Lower lobe of right lung (tissue), 2 donors: Measurements from ENCODE around the gene ZNF804A. TPM values are rescaled to one million over a fixed set of nuclear protein-coding genes. Genes with fewer than 3 reads are reported as not detected.

Experiments used
- ATAC-seq, 2 donors: fragments of 200-7000 bp; cut with Tn5 transposase; one replicate each; pipeline ENCODE4 v1.9.1; 2020 to 2022; ENCODE audit warnings: mild to moderate bottlenecking in 2 of 2, moderate library complexity in 2 of 2
- DNase-seq: peaks from one replicate; pipeline ENCODE4 v3.0.0-alpha.2; 2020
- H3K27ac ChIP-seq: fragments of 200-600 bp; one replicate; pipeline ENCODE4 v1.8.0; 2022
- H3K27me3 ChIP-seq: fragments of 200-600 bp; one replicate; pipeline ENCODE4 v1.8.0; 2022; ENCODE audit warnings: low read depth
- H3K36me3 ChIP-seq: fragments of 200-600 bp; one replicate; pipeline ENCODE4 v1.8.0; 2022; ENCODE audit warnings: mild to moderate bottlenecking
- H3K4me1 ChIP-seq: fragments of 200-600 bp; one replicate; pipeline ENCODE4 v1.8.0; 2022
- H3K4me3 ChIP-seq: fragments of 200-600 bp; one replicate; pipeline ENCODE4 v1.8.0; 2022; ENCODE audit warnings: mild to moderate bottlenecking
- H3K9me3 ChIP-seq: fragments of 200-600 bp; one replicate; pipeline ENCODE4 v1.8.0; 2022
- intact Hi-C: fragments of 100-400 bp; cut with DNase I; formaldehyde crosslinking; loops from one replicate; pipeline ENCODE4 v1.11.0; 2022
- long read RNA-seq: library from polyadenylated mRNA; unstranded; transcript quantifications from one replicate; pipeline ENCODE4 v2.0.0, GENCODE V29; 2021
- total RNA-seq: library from RNA; stranded (reverse); fragmentation: NEBNext Ultra II Directional; extraction: Animal tissue kit (Norgen Biotek cat#: 25700); gene quantifications from one replicate; pipeline ENCODE4 v1.2.1, GENCODE V29; 2021
- TF ChIP-seq, protein P1 (sequence below): fragments of 200-600 bp; IDR thresholded peaks from one replicate; pipeline ENCODE4 v1.8.0; 2022; ENCODE audit warnings: antibody characterized with exemption, mild to moderate bottlenecking
- donor health status: DM: no; HTN: yes; CAD: no; lungs with severe emphysema.

ZNF804A gene
- total RNA-seq = 1.3 TPM
- long read RNA-seq, partial matches to known transcripts = 0 of 1 reads
- long read RNA-seq, other reads (novel, unspliced or antisense) = 1 of 1 reads

GRCh38 chr2:184598316-184599053 is at the start of gene ZNF804A:
ZNF804A (plus strand) TSS chr2:184598529; CDS start chr2:184598960, 431 bp downstream.
- Histone ChIP-seq H3K4me3 (peak within 1 kb of the TSS; percentile 63), H3K9me3 (no peaks in the 10 kb centered on the region), H3K36me3 (no peaks in the 10 kb centered on the region), H3K4me1 (peaks cover 8% of the 10 kb centered on the region), H3K27ac (peak within 1 kb of the TSS; percentile 84), H3K27me3 (peaks cover 34% of the 10 kb centered on the region)
- TF ChIP-seq, protein P1, sequence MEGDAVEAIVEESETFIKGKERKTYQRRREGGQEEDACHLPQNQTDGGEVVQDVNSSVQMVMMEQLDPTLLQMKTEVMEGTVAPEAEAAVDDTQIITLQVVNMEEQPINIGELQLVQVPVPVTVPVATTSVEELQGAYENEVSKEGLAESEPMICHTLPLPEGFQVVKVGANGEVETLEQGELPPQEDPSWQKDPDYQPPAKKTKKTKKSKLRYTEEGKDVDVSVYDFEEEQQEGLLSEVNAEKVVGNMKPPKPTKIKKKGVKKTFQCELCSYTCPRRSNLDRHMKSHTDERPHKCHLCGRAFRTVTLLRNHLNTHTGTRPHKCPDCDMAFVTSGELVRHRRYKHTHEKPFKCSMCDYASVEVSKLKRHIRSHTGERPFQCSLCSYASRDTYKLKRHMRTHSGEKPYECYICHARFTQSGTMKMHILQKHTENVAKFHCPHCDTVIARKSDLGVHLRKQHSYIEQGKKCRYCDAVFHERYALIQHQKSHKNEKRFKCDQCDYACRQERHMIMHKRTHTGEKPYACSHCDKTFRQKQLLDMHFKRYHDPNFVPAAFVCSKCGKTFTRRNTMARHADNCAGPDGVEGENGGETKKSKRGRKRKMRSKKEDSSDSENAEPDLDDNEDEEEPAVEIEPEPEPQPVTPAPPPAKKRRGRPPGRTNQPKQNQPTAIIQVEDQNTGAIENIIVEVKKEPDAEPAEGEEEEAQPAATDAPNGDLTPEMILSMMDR = no peak
- peak; percentile 77 for DNase-seq
- intact Hi-C loops = no loop called here
- ATAC-seq = peak; percentile 75 to 80

- TF ChIP-seq, protein P1 = no peak
- Histone ChIP-seq H3K27me3 (no peaks in the 10 kb centered on the region), H3K36me3 (no peaks in the 10 kb centered on the region), H3K4me1 (no peaks in the 10 kb centered on the region), H3K27ac (no peak overlapping the region), H3K9me3 (no peaks in the 10 kb centered on the region), H3K4me3 (no peak overlapping the region)
- DNase-seq (no peak), ATAC-seq (no peak)
- intact Hi-C loops = no loop called here
Measured at GRCh38 chr2:184549153-184549552, 49.2 kb upstream of the ZNF804A start.

DNA sequence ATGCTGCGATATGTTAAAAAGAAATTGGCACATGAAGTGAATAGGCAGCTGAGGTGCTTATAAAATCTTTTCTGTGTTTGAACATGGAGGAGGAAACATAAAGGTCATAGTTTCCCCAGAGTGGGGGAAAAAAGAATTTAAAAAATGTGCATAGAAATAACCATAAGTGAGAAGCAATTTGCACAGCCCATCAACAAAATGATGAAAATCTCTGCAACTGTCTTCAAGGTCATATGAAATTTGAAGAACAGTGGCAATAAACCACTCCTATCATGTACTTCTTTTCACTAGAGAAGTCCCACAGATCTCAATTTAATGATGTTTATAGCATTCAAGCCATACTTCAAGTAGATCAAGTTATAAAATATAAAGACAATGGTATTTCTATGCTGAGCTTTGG is 46.7 kb upstream of the ZNF804A start:
- intact Hi-C loops = no loop called here
- TF ChIP-seq, protein P1 = no peak
- Histone ChIP-seq H3K36me3 (no peaks in the 10 kb centered on the region), H3K9me3 (no peaks in the 10 kb centered on the region), H3K27ac (no peak overlapping the region), H3K4me3 (no peak overlapping the region), H3K27me3 (no peaks in the 10 kb centered on the region), H3K4me1 (no peaks in the 10 kb centered on the region)
- DNase-seq (no peak), ATAC-seq (no peak)

- no peak overlapping the region for H3K4me3 ChIP-seq
- DNase-seq (no peak), ATAC-seq (no peak)
- no peak overlapping the region for H3K27ac ChIP-seq
- no peaks in the 10 kb centered on the region for H3K27me3 ChIP-seq
- H3K36me3 ChIP-seq = no peaks in the 10 kb centered on the region
- no peaks in the 10 kb centered on the region for H3K4me1 ChIP-seq
- H3K9me3 ChIP-seq = no peaks in the 10 kb centered on the region
- intact Hi-C loops = no loop called here
- TF ChIP-seq, protein P1 = no peak
Measured at GRCh38 chr2:184554736-184555135, 43.6 kb upstream of the ZNF804A start.

- Histone ChIP-seq H3K27me3 (no peaks in the 10 kb centered on the region), H3K27ac (no peak overlapping the region), H3K9me3 (no peaks in the 10 kb centered on the region), H3K4me1 (no peaks in the 10 kb centered on the region), H3K4me3 (no peak overlapping the region), H3K36me3 (no peaks in the 10 kb centered on the region)
- ATAC-seq (no peak), DNase-seq (no peak)
- TF ChIP-seq, protein P1 = no peak
- intact Hi-C loops = no loop called here
Measured at GRCh38 chr2:184555352-184555751, 43.0 kb upstream of the ZNF804A start.
